HG03159 (cell line): Measurements from ENCODE around the gene ACAN.

Experiments used
- ATAC-seq: cut with Tn5 transposase; IDR thresholded peaks from one replicate; pipeline ENCODE4 v1.9.1; 2021; ENCODE audit warnings: mild to moderate bottlenecking, moderate library complexity; ENCODE audit not compliant: unreplicated experiment

The ACAN gene

DNA sequence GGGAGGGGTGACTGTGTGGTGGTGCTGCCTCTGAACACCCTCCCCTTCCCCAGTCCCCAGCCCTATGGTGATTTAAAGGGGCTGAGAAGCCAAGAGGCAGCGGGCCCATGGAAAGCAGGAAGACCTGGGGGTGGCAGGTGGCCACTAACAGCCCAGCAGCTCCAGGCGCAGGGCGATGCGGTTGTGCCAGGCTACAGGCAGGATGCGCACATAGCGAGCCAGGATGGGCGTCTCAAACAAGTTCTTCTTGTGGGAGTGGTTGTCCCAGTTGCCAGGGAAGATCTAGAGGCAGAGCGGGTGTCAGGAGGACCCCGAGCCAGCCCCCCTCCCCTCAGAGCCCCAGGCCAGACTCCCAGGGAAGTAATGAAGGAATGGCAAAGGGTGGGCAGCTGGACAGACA lies 96.0 kb downstream of the ACAN start:
- no peak for ATAC-seq

DNA sequence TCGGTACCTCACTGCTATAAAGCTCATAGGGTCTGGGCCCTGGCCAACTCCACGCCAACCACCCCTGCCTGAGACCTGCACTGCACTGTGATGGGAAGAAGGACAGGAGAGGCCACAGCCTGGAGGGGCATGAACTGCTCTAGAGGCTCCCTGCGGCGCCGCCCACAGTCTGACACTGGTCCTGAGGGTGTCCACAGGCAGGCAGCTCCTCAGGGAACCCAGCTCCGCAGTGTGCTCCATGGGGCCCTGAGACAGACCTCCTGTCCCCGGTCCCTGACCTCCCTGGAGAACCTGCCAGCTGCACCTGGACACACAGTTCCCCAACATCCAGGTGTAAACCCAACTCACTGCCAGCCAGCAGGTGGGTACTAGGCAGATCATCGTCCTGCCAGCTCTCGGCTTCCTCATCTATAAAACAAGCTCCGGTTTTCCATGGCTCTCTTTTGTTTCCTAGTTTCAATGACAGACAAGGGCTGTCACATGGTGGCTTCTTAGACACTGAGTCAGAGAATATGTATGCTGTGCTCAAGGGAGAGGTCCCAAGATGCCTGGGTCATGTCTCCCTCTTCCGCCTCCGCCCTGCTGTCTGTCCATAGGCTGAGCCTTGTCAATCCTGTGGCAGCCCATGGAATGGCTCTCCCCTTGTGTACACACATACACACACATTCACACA lies 97.2 kb downstream of the ACAN start:
- no peak for ATAC-seq

DNA sequence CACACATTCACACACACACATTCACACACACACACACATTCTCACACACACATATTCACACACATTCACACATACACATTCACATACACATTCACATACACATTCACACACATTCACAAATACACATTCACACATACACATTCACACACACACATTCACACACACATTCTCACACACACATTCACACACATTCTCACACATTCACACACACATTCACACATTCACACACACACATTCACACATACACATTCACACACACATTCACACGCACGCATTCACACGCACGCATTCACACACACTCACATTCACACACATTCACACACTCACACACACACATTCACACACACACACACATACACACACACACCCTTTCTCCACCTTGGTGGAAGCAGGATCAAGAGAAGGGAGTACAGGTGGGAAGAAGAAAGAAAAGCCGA lies 97.8 kb downstream of the ACAN start:
- ATAC-seq, result no peak

DNA sequence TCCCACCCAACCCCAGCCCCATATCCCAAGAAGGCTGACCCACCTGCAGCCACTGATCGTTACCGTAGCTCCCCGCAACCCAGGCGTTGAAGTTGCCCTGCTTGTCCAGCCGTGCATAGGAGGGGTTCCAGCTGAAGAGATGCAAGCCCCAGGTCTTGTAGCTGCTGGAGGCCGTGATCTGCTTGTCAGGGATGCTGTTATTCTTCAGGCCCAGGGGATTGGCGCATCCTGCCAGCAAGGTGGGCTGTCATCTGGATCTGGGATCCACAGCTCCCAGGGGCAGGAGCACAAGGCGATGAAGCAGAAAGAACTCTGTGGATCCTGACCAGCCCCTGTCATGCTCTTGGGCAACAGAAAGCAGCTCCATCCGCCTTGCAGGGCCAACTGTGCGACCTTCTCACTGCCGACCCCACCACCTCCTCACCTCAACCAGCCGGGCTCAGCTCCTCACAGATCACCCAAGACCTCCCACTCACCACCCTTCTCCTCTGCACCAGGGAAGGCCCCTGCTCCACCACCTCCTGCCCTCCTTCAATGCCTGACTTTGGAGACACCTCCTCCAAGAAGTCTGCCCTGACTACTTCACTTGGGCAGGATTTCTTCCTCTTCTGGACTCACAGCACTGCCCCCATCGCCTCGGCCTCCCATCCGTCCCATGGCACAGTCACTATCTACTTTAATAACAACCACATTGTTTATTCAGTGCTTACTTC lies 98.4 kb downstream of the ACAN start:
- no peak for ATAC-seq

DNA sequence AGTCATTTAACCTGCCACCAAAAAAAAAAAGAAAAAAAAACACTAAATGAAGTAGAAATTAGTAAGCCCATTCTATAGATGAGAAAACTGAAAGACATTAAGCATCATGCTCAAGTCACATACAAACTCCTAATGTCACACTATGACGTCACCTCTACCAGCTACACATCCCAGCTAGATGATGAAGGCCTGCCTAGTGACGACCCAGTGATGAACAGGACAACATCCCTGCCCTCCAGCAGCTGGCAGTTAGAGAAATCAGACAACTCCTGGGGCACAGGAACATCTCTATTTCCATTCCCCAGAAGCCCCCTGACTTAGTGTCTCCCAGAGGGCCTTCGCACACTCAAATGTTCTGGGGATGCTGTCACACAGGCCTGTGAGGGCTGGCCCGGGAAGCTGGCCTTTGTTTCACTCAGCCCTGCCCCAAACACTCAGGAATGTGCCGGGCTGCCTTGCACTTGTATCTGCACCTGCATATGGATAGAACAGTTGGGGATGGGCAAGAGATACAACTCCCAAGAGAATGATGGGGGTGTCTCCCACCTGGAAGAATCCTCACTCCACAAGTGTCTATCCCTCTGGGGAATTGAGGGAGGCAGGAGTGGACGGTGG lies 99.1 kb downstream of the ACAN start:
- ATAC-seq, result no peak

DNA sequence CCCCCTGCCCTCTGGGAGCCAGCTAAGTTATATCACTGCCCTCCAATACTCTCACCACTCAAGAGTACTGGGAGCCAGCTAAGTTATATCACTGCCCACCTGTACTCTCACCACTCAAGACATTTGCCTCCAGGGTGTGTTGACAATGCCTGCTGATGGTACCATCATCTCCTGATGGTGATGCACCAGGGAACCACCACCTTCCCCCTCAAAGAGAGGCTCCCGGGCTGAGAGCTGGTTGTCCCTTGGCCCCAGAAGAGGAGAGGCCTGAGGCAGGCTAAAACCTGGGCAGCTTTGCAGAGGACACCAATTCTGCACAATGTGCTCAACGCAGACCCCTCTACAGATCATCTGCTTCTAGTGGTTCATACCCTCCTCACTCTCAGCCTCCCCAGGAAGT lies 99.6 kb downstream of the ACAN start:
- no peak for ATAC-seq

DNA sequence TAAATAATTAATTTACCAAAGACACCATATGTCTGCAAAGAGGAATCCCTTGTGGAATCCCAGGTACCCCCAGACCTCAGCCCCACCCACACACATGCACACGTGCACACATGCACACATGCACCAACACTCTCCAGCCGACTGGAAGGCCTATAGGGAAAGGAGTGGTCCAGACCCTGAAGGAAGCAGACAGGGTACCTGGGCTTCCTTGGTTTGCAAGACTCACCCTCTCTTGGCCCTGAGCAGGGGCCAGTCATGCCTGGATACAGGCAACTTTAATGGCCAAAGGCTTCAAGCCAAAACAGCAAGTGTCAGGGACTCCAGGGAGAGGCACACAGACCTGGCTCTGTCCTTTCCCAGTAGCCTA lies 101.0 kb downstream of the ACAN start:
- ATAC-seq, result no peak

DNA sequence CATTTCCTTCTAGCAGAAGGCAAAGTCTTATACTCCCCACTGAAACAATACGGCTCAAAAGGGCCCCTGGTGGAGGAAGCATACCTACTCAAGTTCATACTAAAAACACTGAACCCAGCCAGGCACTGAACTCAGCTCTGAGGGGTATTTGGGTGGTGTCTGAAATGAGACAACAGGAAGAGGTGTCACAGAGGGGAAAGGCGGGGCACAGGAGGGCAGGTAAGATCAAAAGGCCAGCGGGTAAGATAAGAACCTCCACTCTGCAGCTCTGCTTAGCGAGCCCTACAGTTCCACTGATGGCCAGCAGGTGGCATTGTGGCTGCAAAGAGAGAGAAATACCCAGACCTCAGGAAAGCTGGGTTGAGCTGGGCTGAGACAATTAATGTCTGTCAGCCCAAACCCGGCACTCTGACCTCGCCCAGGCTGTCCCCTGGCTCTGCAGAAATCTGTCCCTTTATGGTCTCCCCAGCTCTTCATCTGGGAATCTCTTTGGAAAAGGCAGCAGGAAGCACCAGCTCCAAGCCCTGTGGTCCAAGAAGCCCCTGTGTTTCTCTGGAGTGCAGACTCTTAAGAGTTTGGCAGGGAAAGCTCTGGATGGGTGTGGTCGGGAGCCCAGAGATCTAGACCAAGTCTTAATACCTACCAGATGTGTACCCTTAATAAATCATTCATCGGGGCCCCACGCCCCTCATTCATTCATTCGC lies 101.5 kb downstream of the ACAN start:
- peak; percentile 76 for ATAC-seq

DNA sequence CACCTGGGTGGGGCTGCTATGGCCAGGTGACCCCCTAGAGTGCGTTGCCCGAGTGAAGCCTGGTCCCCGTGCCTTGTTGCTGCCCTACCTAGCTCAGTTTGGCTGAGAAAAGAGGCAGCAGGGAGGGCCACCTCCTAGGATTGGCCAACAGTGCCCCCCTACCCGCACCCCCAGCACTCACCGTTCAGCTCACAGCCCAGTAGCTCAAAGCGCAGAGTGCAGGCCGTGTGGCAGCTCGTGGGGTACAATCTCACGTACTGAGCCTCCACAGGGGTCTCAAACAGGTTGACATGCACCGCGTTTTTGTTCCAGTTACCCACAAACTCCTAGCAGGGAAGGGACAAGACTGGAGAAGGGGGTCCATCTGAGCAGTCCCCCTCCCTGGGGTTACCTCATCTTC lies 102.3 kb downstream of the ACAN start:
- no peak for ATAC-seq

DNA sequence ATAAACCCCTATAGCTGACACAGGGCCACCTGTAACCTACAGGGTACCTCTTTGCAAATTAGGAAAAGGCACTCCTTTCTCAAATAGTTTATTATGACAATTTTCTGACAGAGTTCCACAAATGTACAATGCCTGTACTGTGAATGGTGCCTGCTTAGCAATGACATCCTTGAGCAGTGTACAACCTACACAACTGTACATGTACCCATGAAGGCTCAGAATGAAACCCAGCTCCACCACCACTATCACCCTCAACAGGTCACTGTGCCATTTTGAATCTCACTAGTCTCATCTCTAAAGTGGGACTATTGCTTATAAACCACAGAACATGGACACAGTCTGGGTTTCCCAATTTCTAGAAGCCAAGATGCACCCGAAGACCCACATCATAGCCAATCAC lies 102.9 kb downstream of the ACAN start:
- no peak for ATAC-seq

DNA sequence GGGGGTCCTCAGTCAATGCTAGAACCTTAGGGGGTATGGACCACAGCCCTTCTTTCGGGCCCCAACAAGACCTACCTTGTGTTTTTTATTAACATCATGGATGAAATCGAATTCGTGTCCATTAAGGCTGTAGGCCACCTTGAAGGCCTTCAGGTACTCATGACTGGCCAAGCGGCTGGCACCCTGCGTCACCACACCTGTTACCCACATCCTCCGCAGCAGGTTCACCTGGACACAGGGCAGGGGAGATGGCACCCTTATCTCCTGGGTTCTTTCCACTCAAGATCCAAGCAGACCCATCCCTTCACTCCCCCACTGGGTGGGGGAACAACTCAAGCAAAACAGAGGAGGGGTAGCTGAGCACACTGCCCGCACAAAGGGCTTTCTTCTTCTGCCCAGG lies 103.3 kb downstream of the ACAN start:
- no peak for ATAC-seq

DNA sequence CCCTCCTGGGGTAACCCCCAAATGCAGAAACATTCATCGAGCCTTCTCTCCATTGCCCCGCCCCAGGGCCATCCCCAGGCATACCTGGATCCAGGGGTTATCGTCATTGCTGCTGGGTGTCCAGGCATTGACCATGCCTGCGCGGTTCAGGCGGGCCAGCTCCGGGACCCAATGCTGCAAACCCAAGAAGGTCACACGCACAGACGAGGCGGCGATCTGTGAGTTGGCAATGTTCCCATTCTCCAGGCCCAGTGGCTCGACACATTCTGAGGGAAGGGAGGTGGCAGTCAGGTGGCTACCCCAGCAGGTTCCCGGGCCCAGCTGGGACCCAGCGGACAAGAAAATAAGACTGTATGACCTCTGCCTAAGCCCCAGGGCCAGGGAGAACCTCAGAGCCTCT lies 103.9 kb downstream of the ACAN start:
- no peak for ATAC-seq

DNA sequence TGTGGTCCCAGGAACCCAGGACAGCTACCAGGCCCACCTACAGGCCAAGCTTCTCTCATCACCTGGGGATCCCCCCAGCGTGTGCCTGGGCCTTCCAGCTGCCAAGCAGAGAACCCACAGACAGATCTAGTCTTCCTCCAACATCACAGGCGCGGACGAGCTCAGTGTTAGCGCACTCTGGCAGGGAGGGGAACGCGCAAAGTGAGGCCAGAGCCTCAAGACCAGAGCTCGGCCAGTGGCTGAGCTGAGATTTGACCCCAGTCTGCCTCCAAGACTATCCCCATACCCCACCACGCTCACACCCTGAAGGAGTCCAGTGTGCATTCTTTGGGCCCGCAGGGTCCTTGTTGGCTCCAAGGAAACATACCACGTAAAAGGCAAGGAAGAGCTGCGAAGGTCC lies 104.9 kb downstream of the ACAN start:
- no peak for ATAC-seq

DNA sequence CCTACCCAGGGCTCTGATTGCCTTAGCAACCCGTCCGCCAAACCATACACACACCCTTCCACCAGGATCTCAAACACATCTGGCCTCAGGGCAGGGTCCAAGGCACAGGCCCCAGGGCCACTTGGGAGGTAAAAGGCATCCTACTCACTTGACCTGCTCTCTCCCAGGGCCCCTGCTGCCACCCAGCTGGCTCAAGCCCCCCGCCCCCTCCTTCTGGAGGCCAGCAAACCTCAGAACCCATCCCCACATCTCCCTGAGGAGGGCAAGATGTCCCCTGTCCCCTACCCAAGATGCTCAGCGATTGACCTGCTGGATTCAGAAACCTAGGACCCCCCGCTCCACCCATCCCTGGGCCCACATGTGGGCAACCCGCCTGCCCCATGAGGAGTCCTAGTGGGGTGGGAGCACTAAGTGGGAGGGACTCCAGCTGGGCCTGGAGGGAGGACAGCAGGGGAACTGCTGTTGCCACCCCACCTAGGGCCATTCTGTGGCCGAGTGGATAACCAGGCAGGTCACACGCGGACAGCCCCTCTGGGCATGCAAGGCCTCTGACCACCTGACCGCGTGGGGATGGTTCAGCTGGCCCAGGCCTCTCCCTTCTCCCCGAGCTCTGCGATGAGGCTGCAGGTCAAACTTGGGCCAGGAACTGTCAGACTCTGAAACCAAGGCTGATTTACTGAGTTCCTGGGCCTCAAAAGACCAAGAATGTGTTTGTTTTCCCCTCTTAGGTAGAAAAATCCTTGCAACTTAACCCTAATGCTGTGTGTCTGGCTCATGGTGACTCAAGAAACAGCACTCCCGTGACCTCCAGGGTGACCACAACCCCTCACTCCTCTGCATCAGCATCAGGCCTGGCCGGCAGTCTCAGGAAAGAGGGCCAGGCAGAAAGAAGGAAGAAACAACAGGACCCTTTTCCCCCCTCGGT lies 105.7 kb downstream of the ACAN start:
- ATAC-seq, result no peak

DNA sequence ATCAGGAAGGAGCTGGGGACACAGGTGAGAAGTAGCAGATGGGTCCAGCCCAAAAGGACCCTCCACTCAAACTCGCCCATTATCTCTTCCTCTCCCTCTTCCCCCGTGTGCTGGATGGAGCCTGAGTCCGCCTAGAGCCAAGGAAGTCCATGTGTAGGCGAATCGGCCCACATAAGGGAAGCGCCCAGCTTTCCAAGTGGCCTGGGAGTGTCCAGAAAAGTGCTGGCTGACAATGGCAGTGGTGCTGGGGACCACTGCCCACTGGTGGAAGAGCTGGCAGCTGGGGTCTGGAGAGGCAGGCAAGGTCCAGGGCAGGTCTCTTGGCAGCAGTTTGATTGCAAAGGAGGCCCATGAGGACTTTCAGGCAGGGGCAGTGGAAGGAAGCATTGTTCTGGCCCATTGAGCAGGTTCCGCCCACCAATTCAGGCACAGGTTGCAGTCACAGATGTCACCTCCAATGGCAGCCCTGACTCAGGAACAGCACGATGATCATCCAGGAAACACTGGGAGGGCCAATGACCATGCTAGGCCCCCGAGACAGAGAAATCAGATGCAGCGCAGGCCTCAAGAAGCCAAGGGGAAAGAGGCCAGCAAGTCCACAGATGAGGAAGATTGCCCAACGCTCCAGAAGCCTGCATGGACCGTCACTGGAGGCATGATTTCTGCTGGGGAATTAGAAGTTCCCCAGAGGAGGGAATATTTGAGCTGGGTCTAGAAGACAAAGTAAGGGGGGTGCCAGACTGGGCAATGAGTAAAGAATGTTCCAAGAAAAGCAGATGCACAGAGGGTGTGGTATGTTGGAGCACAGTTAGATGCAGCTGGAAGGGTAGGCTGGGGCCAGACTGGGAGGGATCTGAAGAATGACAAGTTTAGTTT lies 107.0 kb downstream of the ACAN start:
- no peak for ATAC-seq

DNA sequence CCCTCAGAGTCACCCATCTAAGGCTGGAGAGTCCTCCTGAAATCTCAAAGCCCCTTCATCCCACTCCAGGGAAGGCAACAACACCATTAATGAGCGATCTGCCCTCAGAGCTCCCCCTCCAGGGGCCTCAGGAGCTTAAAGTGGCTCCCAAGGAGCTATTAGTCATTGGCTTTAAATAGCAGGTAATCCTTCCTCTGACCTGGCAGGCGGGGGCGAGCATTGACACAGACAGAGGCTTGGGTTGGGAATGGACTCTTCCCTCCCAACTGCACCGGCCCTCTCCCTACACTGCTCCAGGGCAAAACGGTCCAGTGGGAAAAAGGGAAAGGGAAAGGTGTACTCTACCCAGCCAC lies 108.5 kb downstream of the ACAN start:
- no peak for ATAC-seq

DNA sequence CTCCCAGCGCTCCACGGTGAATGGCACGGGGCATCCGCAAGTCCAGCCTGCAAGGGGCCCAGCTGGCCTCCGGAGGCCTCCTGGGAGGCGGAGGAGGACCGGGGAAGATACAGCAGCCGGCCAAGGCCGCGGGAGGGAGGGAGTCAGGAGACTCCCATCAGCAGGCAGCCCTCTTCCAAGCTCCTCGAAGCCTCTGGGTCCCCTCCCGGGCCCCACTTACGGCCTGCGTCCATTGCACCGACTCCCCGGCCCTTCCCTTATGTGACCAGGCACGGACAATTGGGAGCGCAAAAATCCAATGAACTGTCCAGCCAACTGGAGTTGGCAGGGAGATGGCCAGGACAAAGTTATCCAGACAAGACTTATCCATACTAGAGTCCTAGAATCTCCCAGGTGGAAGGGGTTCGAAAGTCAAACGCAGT lies 109.3 kb downstream of the ACAN start:
- ATAC-seq, result no peak

DNA sequence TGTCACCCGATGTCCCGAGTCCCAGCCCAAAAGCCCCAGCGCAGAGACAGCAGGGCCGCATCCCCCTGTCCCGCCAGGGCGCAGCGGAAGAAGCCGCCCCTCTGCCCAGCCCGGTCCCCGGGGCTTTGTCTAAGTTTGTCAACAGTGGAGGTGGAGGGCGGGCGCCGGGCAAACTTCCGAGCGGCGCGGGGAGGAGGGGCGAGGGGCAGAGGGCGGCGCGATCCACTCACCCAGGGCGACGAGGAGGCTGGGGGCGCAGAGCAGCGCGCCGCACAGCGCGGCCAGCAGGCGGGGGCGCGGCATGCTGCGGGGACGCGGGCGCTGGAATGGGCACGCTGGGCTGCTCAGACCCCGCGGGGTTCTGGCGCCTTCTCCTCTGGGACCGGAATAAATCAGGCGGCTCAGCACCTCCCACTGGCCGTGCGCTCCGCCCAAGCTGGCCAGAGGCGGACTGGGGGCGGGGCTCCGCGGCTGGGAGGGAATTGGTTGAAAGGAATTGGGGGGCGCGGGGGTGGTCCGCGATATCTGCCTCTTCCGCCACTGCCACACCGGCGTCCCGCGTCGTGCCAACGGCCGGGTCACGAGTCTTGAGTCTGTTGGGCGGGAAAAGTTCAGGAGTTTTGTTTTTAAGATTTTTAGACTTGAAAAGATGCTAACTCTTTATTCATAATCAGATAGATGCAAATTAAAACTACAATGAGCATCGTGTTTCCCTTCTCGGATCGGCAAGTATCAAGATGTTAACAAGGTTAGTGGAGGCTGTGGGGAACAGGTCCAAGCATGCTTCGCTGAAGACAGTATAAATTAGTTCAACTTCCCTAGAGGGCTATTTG lies 110.0 kb downstream of the ACAN start, which contains the start of gene MFGE8:
TSS of gene MFGE8 (minus strand) at position 363 of the 833 bp plus-strand sequence. CDS start at position 303, 60 bp downstream.
- ATAC-seq, result peak; percentile 74

DNA sequence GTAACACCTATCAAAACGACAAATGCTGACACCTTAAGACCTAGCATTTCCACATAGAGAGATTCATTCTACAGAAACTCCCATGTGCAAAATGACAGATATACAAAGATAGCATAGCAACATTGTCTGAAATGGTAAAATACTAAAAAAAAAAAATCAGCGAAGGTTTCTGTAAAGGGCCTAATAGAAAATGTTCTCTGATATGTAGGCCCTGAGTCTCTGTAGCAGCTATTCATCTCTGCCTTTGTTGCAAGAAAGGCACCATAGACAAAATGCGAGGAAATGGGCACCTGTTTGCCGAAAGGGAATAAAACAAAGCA lies 110.6 kb downstream of the ACAN start:
- ATAC-seq, result no peak
